Uterus (tissue), 4 donors: ENCODE results near the gene FMNL2. TPM values are rescaled to one million over a fixed set of nuclear protein-coding genes. Genes with fewer than 3 reads are reported as not detected.
A peak's percentile ranks its signal among the peaks of the same experiment; 100 is the strongest.

Source experiments
- DNase-seq, 2 donors: peaks; one replicate each; pipeline ENCODE4 v3.0.0-alpha.2; 2019 to 2020
- H3K27ac ChIP-seq, 2 donors: fragments of 200-600 bp; sonication (generic); 1 replicate in 1 of 2; 2 replicates in 1 of 2; pipeline ENCODE4 v1.5.1; 2016 to 2018
- H3K27me3 ChIP-seq, 2 donors: fragments of 200-600 bp; sonication (generic); one replicate each; pipeline ENCODE4 v1.5.1; 2018 to 2019; ENCODE audit warnings: control low read depth in 1 of 2
- H3K36me3 ChIP-seq, 2 donors: fragments of 200-600 bp; sonication (generic); one replicate each; pipeline ENCODE4 v1.5.1; 2019; ENCODE audit warnings: control low read depth in 1 of 2
- H3K4me1 ChIP-seq, 2 donors: fragments of 200-600 bp; sonication (generic); one replicate each; pipeline ENCODE4 v1.5.1; 2018 to 2019; ENCODE audit warnings: control low read depth in 1 of 2
- H3K4me3 ChIP-seq, 2 donors: fragments of 200-600 bp; sonication (generic); 1 replicate in 1 of 2; 2 replicates in 1 of 2; pipeline ENCODE4 v1.5.1; 2018 to 2019; ENCODE audit warnings: mild to moderate bottlenecking in 1 of 2
- H3K9me3 ChIP-seq, 2 donors: fragments of 200-600 bp; sonication (generic); one replicate each; pipeline ENCODE4 v1.5.1; 2019; ENCODE audit warnings: control low read depth in 1 of 2
- POLR2A ChIP-seq, 2 donors: fragments of 450-650 bp; IDR thresholded peaks; one replicate each; pipeline ENCODE4 v1.6.1; 2016; ENCODE audit warnings: antibody characterized with exemption in 2 of 2, mild to moderate bottlenecking in 1 of 2, moderate library complexity in 1 of 2
- intact Hi-C: fragments of 100-400 bp; cut with DNase I; formaldehyde crosslinking; loops from one replicate; pipeline ENCODE4 v1.15.1; 2023; ENCODE audit warnings: low total_unique reads
- total RNA-seq, 4 donors: library from RNA; depleted of rRNA in 3 of 4; stranded (reverse); fragments of >200 nt in 3 of 4; gene quantifications; one replicate each; pipeline versions ENCODE4 v1.1.0 to v1.2.4, GENCODE V29; 2014 to 2023
- TF ChIP-seq, protein P1 (sequence below), 4 experiments: fragments of 200-600 bp in 2 of 4; fragments of 450-650 bp in 2 of 4; sonication (generic) in 2 of 4; IDR thresholded peaks; one replicate each; pipeline ENCODE4 v1.5.1; 2016 to 2019; ENCODE audit warnings: antibody characterized with exemption in 4 of 4, mild to moderate bottlenecking in 2 of 4, moderate library complexity in 1 of 4
- donor health status: DM: yes; HTN: yes; CAD: no.

Gene FMNL2
- total RNA-seq, 4 donors from 2014 or later = 10.0 to 66.9 (median 33.4) TPM

DNA sequence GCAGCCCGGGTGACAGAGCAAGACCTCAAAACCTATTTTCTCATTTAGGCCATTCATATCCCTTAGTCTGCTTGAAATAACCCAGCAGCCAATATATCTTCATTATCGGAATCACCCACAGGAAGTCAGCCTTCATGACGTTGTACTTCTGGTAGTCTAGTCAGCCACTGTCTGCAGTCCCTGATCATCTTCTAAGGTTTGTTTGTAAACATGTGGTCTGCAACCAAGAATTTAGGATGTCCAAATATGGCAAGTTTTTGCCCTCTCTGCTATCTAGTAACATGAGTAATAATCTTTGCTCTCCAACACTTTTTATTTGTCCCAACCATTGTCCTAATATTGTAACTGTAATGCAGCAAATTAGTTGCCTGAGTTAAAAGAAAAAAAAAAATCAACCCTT lies 289.8 kb downstream of the FMNL2 start:
- H3K9me3 ChIP-seq = no peaks in the 10 kb centered on the region
- intact Hi-C loops = no loop called here
- no peaks in the 10 kb centered on the region for H3K27me3 ChIP-seq
- no peaks in the 10 kb centered on the region for H3K4me1 ChIP-seq
- no peak overlapping the region for H3K4me3 ChIP-seq
- TF ChIP-seq POLR2A (IDR thresholded peaks at IDR 0.05) = no peak
- TF ChIP-seq, protein P1, sequence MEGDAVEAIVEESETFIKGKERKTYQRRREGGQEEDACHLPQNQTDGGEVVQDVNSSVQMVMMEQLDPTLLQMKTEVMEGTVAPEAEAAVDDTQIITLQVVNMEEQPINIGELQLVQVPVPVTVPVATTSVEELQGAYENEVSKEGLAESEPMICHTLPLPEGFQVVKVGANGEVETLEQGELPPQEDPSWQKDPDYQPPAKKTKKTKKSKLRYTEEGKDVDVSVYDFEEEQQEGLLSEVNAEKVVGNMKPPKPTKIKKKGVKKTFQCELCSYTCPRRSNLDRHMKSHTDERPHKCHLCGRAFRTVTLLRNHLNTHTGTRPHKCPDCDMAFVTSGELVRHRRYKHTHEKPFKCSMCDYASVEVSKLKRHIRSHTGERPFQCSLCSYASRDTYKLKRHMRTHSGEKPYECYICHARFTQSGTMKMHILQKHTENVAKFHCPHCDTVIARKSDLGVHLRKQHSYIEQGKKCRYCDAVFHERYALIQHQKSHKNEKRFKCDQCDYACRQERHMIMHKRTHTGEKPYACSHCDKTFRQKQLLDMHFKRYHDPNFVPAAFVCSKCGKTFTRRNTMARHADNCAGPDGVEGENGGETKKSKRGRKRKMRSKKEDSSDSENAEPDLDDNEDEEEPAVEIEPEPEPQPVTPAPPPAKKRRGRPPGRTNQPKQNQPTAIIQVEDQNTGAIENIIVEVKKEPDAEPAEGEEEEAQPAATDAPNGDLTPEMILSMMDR (IDR thresholded peaks at IDR 0.05) = no peak
- no peak for DNase-seq
- no peaks in the 10 kb centered on the region for H3K36me3 ChIP-seq
- H3K27ac ChIP-seq = no peak overlapping the region

DNA sequence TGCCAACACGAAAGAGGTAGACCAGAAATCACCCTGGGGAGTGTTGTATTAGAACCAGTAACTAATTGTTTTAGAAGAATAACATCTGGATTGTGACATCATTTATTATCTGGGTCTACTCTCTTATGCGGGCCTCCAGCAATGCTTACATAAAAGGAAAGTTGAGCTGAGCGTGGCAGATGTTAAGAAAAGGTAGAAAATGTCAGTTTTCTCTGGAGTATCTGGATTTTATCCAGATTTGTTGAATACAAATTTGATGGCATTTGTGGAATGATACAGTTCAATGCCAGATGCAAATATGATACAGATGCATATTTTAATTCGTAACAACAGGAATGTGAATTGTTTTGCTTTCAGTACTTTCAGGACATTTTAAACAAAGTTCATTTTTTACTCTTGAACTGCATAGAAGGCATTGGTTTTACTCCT lies 292.0 kb downstream of the FMNL2 start:
- Histone ChIP-seq H3K4me1 (no peaks in the 10 kb centered on the region), H3K9me3 (no peaks in the 10 kb centered on the region), H3K4me3 (no peak overlapping the region), H3K27me3 (no peaks in the 10 kb centered on the region), H3K36me3 (no peaks in the 10 kb centered on the region), H3K27ac (no peak overlapping the region)
- intact Hi-C loops = no loop called here
- TF ChIP-seq POLR2A (IDR thresholded peaks at IDR 0.05) = no peak
- TF ChIP-seq, protein P1 (IDR thresholded peaks at IDR 0.05) = no peak
- no peak for DNase-seq

DNA sequence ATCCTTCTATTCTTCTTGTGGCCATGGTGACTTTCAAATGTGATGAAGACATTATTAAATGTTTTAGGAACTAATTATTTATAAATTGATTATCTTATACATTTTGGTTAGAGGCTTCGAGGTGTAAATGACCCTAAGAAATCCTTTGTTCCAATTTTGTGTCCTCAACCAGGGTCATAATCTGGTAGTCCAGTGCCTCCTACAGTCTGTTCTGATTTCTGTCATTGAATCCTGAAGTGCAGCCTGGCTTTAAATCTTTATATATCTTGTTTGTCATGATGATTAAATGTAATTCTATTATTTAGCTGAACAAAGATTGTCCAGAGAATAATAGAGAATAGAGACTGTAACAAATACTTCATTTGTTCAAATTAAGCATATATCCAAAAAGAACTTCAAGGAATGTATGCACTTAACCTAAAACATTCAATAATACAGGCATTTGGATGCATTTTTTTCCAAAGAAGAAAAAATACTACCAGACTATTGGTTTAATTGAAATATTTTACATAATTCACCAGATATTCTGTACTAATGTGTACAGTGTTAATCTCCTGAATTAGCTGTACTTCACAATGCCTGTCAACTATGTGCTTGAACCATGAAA lies 292.5 kb downstream of the FMNL2 start:
- Histone ChIP-seq H3K4me3 (no peak overlapping the region), H3K27ac (no peak overlapping the region), H3K9me3 (no peaks in the 10 kb centered on the region)

DNA sequence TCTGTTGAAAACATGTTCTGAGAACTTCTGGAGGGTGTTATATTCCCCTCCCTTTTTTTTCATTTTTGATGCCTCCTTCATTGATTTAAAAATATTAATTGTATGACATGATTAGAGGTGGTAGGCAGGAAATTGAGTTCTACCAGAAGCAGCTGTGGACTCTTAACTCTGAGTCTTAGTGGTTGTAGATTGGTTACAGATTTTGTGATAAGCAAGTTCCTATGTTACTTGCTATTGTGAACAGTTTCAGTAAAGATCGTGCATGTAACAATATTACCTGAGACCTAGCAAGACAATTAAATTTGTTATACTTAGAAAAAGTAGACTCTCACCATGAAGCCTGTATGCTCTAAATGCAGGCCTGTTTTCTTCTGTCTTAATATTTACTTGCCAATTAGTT lies 294.2 kb downstream of the FMNL2 start:
- TF ChIP-seq, protein P1 (IDR thresholded peaks at IDR 0.05) = no peak
- TF ChIP-seq POLR2A (IDR thresholded peaks at IDR 0.05) = no peak
- H3K4me1 ChIP-seq = no peaks in the 10 kb centered on the region

More for the DNA sequence above, 292.5 kb downstream of the FMNL2 start:
- no peak for DNase-seq
- Histone ChIP-seq H3K4me1 (no peaks in the 10 kb centered on the region), H3K27me3 (no peaks in the 10 kb centered on the region), H3K36me3 (no peaks in the 10 kb centered on the region)
- TF ChIP-seq, protein P1 (IDR thresholded peaks at IDR 0.05) = peak; percentile 33 to 63 (median 43)
- no peak for TF ChIP-seq POLR2A (IDR thresholded peaks at IDR 0.05)
- intact Hi-C loops = no loop called here

DNA sequence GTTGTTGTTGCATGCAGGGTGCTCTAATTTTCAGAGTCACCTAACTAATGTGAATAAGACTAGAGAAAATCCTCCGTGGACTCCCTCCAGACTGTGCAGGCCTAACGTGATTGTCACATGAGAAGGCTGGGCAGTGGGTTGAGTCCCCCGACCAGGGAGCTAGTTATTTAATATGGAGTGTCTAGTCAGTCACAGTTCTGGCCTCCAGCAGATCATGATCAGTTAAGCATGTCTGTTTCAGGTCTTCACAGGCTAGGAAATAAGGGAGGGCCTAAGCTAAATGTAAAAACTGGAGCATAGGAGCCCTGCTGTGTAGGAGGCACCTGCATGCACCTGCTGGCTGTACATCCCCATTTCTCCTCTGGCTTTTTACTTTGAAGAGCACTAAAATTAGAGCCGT lies 295.5 kb downstream of the FMNL2 start:
- no peak overlapping the region for H3K4me3 ChIP-seq
- DNase-seq = no peak
- no peak overlapping the region for H3K27ac ChIP-seq
- no peaks in the 10 kb centered on the region for H3K27me3 ChIP-seq
- H3K4me1 ChIP-seq = no peaks in the 10 kb centered on the region
- H3K9me3 ChIP-seq = no peaks in the 10 kb centered on the region
- intact Hi-C loops = loop anchor here (10.0 kb wide), 1 partner anchor 296 kb away; the partner anchor contains the start of gene FMNL2
- no peak for TF ChIP-seq POLR2A (IDR thresholded peaks at IDR 0.05)
- TF ChIP-seq, protein P1 (IDR thresholded peaks at IDR 0.05) = no peak
- H3K36me3 ChIP-seq = no peaks in the 10 kb centered on the region

More for the DNA sequence above, 294.2 kb downstream of the FMNL2 start:
- Histone ChIP-seq H3K27ac (no peak overlapping the region), H3K27me3 (no peaks in the 10 kb centered on the region), H3K4me3 (no peak overlapping the region), H3K36me3 (no peaks in the 10 kb centered on the region), H3K9me3 (no peaks in the 10 kb centered on the region)
- intact Hi-C loops = no loop called here
- no peak for DNase-seq
